ENCODE measurements around the gene TCERG1L.

DNA sequence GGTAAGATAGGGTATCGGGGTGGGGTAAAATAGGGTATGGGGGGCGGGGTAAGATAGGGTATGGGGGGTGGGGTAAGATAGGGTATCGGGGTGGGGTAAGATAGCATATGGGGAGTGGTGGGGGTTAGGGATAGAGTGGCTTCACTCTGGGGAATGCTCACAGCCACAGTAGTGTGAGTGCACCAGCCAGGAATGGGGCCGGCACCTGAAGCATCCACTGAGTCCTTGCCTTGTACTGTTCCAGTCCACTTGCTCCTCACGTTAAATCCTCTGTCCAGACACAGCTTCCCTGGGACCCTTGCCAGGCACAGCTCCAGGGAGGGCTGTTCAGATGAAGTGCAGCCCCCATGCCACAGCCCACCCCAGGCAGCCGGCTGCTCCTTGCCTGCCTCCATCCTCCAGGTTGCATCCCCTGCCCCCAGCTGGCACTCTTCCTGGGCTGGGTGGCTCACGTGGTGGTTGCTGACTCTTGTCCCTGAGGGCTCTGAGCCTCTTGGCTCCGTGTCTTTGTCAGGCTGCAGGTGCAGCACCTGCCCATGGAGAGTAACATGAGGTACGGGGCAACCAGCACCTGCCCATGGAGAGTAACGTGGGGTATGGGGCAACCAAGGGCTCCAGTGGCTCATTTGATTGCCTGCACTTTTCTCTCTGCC lies 268.4 kb downstream of the TCERG1L start:
- TF ChIP-seq, protein P1, sequence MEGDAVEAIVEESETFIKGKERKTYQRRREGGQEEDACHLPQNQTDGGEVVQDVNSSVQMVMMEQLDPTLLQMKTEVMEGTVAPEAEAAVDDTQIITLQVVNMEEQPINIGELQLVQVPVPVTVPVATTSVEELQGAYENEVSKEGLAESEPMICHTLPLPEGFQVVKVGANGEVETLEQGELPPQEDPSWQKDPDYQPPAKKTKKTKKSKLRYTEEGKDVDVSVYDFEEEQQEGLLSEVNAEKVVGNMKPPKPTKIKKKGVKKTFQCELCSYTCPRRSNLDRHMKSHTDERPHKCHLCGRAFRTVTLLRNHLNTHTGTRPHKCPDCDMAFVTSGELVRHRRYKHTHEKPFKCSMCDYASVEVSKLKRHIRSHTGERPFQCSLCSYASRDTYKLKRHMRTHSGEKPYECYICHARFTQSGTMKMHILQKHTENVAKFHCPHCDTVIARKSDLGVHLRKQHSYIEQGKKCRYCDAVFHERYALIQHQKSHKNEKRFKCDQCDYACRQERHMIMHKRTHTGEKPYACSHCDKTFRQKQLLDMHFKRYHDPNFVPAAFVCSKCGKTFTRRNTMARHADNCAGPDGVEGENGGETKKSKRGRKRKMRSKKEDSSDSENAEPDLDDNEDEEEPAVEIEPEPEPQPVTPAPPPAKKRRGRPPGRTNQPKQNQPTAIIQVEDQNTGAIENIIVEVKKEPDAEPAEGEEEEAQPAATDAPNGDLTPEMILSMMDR (IDR thresholded peaks at IDR 0.05; ENCODE audit: poor library complexity), result no peak
- no peak for TF ChIP-seq EZH2 (IDR thresholded peaks at IDR 0.05; ENCODE audit: borderline replicate concordance)
